ENCODE measurements around the gene MYT1. TPM values are rescaled to one million over a fixed set of nuclear protein-coding genes. Genes with fewer than 3 reads are reported as not detected.

The MYT1 gene
- polyA plus RNA-seq, 3 donors, result not detected

- Histone ChIP-seq H3K79me2 (ENCODE audit: insufficient read depth, low read length) (no peaks in the 10 kb centered on the region), H3K27ac (ENCODE audit: low read depth in 1 of 2, low read length in 2 of 2) (no peak overlapping the region), H3K4me1 (ENCODE audit: control insufficient read depth in 1 of 2, insufficient read depth in 2 of 2, low read length in 2 of 2) (no peaks in the 10 kb centered on the region), H2AFZ (ENCODE audit: insufficient read depth, low read depth, low read length, poor library complexity, severe bottlenecking) (no peak overlapping the region), H4K20me1 (ENCODE audit: insufficient read depth, low read length) (no peaks in the 10 kb centered on the region), H3K36me3 (replicated peaks in 1 of 2; ENCODE audit: control insufficient read depth in 1 of 2, insufficient read depth in 2 of 2, low read length in 2 of 2) (no peaks in the 10 kb centered on the region), H3K4me3 (replicated peaks in 1 of 3; ENCODE audit: low read depth in 2 of 3, low read length in 3 of 3) (no peak overlapping the region), H3K4me2 (replicated peaks; ENCODE audit: extremely low read depth, low read length, poor library complexity, severe bottlenecking) (no peak overlapping the region), H3K9ac (ENCODE audit: insufficient read depth, low read length, poor library complexity, severe bottlenecking) (no peak overlapping the region), H3K27me3 (ENCODE audit: control insufficient read depth in 2 of 2, insufficient read depth in 2 of 2, low read length in 2 of 2) (no peaks in the 10 kb centered on the region), H3K9me3 (replicated peaks in 1 of 2; ENCODE audit: control insufficient read depth in 1 of 2, insufficient read depth in 1 of 2, low read length in 2 of 2) (no peaks in the 10 kb centered on the region)
- Mint-ChIP-seq H3K4me3 (no peak overlapping the region), H3K27ac (no peak overlapping the region), H3K36me3 (no peaks in the 10 kb centered on the region), H3K4me1 (no peaks in the 10 kb centered on the region), H3K9me3 (no peaks in the 10 kb centered on the region), H3K27me3 (ENCODE audit: low read depth in 3 of 3) (peaks cover 0 to 1% (median 0%) of the 10 kb centered on the region in 3 donors)
- intact Hi-C loops (cut with micrococcal nuclease), result no loop called here
- WGBS (ENCODE audit: insufficient coverage), result 96% methylated on average over 7 of the region's 8 CpGs
- no peak for DNase-seq
- TF ChIP-seq CTCF (IDR thresholded peaks at IDR 0.05), result no peak
Measured at GRCh38 chr20:64228086-64228653, 63.9 kb downstream of the MYT1 start.

GRCh38 chr20:64228751-64229506, 64.7 kb downstream of the MYT1 start:
- Mint-ChIP-seq H3K9me3 (no peaks in the 10 kb centered on the region), H3K27me3 (ENCODE audit: low read depth in 3 of 3) (peaks cover 0 to 3% (median 0%) of the 10 kb centered on the region in 3 donors), H3K36me3 (no peaks in the 10 kb centered on the region), H3K4me1 (peaks cover 5% of the 10 kb centered on the region), H3K4me3 (no peak overlapping the region), H3K27ac (no peak overlapping the region)
- Histone ChIP-seq H4K20me1 (ENCODE audit: insufficient read depth, low read length) (no peaks in the 10 kb centered on the region), H3K27me3 (ENCODE audit: control insufficient read depth in 2 of 2, insufficient read depth in 2 of 2, low read length in 2 of 2) (no peaks in the 10 kb centered on the region), H3K27ac (ENCODE audit: low read depth in 1 of 2, low read length in 2 of 2) (no peak overlapping the region), H3K4me2 (replicated peaks; ENCODE audit: extremely low read depth, low read length, poor library complexity, severe bottlenecking) (no peak overlapping the region), H3K9me3 (replicated peaks in 1 of 2; ENCODE audit: control insufficient read depth in 1 of 2, insufficient read depth in 1 of 2, low read length in 2 of 2) (no peaks in the 10 kb centered on the region), H3K36me3 (replicated peaks in 1 of 2; ENCODE audit: control insufficient read depth in 1 of 2, insufficient read depth in 2 of 2, low read length in 2 of 2) (no peaks in the 10 kb centered on the region), H2AFZ (ENCODE audit: insufficient read depth, low read depth, low read length, poor library complexity, severe bottlenecking) (no peak overlapping the region), H3K4me1 (ENCODE audit: control insufficient read depth in 1 of 2, insufficient read depth in 2 of 2, low read length in 2 of 2) (no peaks in the 10 kb centered on the region), H3K9ac (ENCODE audit: insufficient read depth, low read length, poor library complexity, severe bottlenecking) (no peak overlapping the region), H3K4me3 (replicated peaks in 1 of 3; ENCODE audit: low read depth in 2 of 3, low read length in 3 of 3) (no peak overlapping the region), H3K79me2 (ENCODE audit: insufficient read depth, low read length) (no peaks in the 10 kb centered on the region)
- TF ChIP-seq CTCF (IDR thresholded peaks at IDR 0.05), result no peak
- WGBS (ENCODE audit: insufficient coverage), result 85% methylated on average over 4 of the region's 14 CpGs
- DNase-seq, result no peak
- intact Hi-C loops (cut with micrococcal nuclease), result no loop called here

All from CD14-positive monocyte (primary cell).